Breast epithelium (tissue), 4 donors: Measurements from ENCODE around the gene RASA3. TPM values are rescaled to one million over a fixed set of nuclear protein-coding genes. Genes with fewer than 3 reads are reported as not detected.

Experiments
- DNase-seq, 2 donors: peaks; one replicate each; pipeline ENCODE4 v3.0.0-alpha.2; 2019; ENCODE audit warnings: low spot score in 2 of 2
- H3K27ac ChIP-seq, 2 donors: fragments of 200-600 bp; sonication (generic) in 1 of 2; one replicate each; pipeline ENCODE4 v1.5.1; 2016 to 2019; ENCODE audit warnings: mild to moderate bottlenecking in 1 of 2
- H3K27me3 ChIP-seq, 2 donors: fragments of 200-600 bp; sonication (generic) in 1 of 2; one replicate each; pipeline versions ENCODE4 v1.5.1 to v1.6.0; 2017 to 2019; ENCODE audit warnings: control low read depth in 1 of 2, mild to moderate bottlenecking in 1 of 2
- H3K36me3 ChIP-seq: fragments of 200-600 bp; one replicate; pipeline ENCODE4 v1.5.1; 2019
- H3K4me1 ChIP-seq, 2 donors: fragments of 200-600 bp; sonication (generic); one replicate each; pipeline ENCODE4 v1.5.1; 2016 to 2019; ENCODE audit warnings: control low read depth in 1 of 2
- H3K4me3 ChIP-seq, 3 donors: fragments of 200-600 bp; sonication (generic); 1 replicate in 2 of 3; 2 replicates in 1 of 3; pipeline ENCODE4 v1.5.1; 2016 to 2019; ENCODE audit warnings: mild to moderate bottlenecking in 3 of 3, moderate library complexity in 2 of 3
- H3K9me3 ChIP-seq, 2 donors: fragments of 200-600 bp; sonication (generic) in 1 of 2; one replicate each; pipeline ENCODE4 v1.5.1; 2016 to 2019; ENCODE audit warnings: control low read depth in 1 of 2
- CTCF ChIP-seq, 3 donors: fragments of 450-650 bp; IDR thresholded peaks; one replicate each; pipeline ENCODE4 v1.5.1; 2016 to 2017; ENCODE audit warnings: antibody characterized with exemption in 3 of 3, mild to moderate bottlenecking in 3 of 3, moderate library complexity in 3 of 3
- POLR2A ChIP-seq: fragments of 450-650 bp; IDR thresholded peaks from one replicate; pipeline ENCODE4 v1.6.1; 2016; ENCODE audit warnings: antibody characterized with exemption, mild to moderate bottlenecking, moderate library complexity
- POLR2AphosphoS5 ChIP-seq, 3 donors: sonication (generic); formaldehyde crosslinking; IDR thresholded peaks; one replicate each; pipeline ENCODE4 v1.6.1; 2017; ENCODE audit warnings: antibody characterized with exemption in 3 of 3
- intact Hi-C: fragments of 100-400 bp; cut with DNase I; formaldehyde crosslinking; loops from one replicate; pipeline ENCODE4 v1.15.1; 2023; ENCODE audit warnings: low total_unique reads
- total RNA-seq, 3 donors: library from RNA; depleted of rRNA; stranded (reverse); fragments of >200 nt; gene quantifications; one replicate each; pipeline ENCODE4 v1.1.0, GENCODE V29; 2016

Gene RASA3
- total RNA-seq, 3 donors from 2014 or later, result 14.2 to 54.9 (median 31.5) TPM

GRCh38 chr13:114018461-114019055 is 113.9 kb downstream of the RASA3 start:
- intact Hi-C loops, result loop anchor here (5.0 kb wide), 1 partner anchor 106 kb away; no protein-coding TSS in a partner anchor
- no peaks in the 10 kb centered on the region for H3K4me1 ChIP-seq
- no peaks in the 10 kb centered on the region for H3K27me3 ChIP-seq
- no peaks in the 10 kb centered on the region for H3K9me3 ChIP-seq
- H3K36me3 ChIP-seq, result no peaks in the 10 kb centered on the region
- H3K4me3 ChIP-seq, result no peak overlapping the region
- no peak for DNase-seq
- TF ChIP-seq POLR2A, result no peak
- no peak overlapping the region for H3K27ac ChIP-seq

- intact Hi-C loops, result loop anchor here (5.0 kb wide), 1 partner anchor 106 kb away; no protein-coding TSS in a partner anchor
- no peaks in the 10 kb centered on the region for H3K9me3 ChIP-seq
- no peaks in the 10 kb centered on the region for H3K4me1 ChIP-seq
- no peak overlapping the region for H3K27ac ChIP-seq
- H3K36me3 ChIP-seq, result no peaks in the 10 kb centered on the region
- H3K4me3 ChIP-seq, result no peak overlapping the region
- H3K27me3 ChIP-seq, result no peaks in the 10 kb centered on the region
- DNase-seq, result no peak
- TF ChIP-seq POLR2AphosphoS5 (IDR thresholded peaks at IDR 0.05), result no peak
- no peak for TF ChIP-seq POLR2A
- no peak for TF ChIP-seq CTCF (IDR thresholded peaks at IDR 0.05)
Observed at GRCh38 chr13:114017966-114018365, 114.5 kb downstream of the RASA3 start.

GRCh38 chr13:114017028-114017630 is 115.3 kb downstream of the RASA3 start:
- Histone ChIP-seq H3K27ac (no peak overlapping the region), H3K27me3 (no peaks in the 10 kb centered on the region), H3K4me1 (no peaks in the 10 kb centered on the region), H3K4me3 (no peak overlapping the region), H3K36me3 (no peaks in the 10 kb centered on the region), H3K9me3 (no peaks in the 10 kb centered on the region)
- no peak for DNase-seq
- intact Hi-C loops, result loop anchor here (5.0 kb wide), 1 partner anchor 105 kb away; no protein-coding TSS in a partner anchor
- TF ChIP-seq CTCF (IDR thresholded peaks at IDR 0.05), result no peak

- intact Hi-C loops, result loop anchor here (5.0 kb wide), 1 partner anchor 104 kb away; no protein-coding TSS in a partner anchor
- no peaks in the 10 kb centered on the region for H3K36me3 ChIP-seq
- H3K9me3 ChIP-seq, result no peaks in the 10 kb centered on the region
- H3K4me3 ChIP-seq, result no peak overlapping the region
- no peaks in the 10 kb centered on the region for H3K4me1 ChIP-seq
- TF ChIP-seq CTCF (IDR thresholded peaks at IDR 0.05) (no peak), POLR2AphosphoS5 (IDR thresholded peaks at IDR 0.05) (no peak)
- peak overlapping the region in 1 of 2 donors; percentile 87 for H3K27ac ChIP-seq
- H3K27me3 ChIP-seq, result no peaks in the 10 kb centered on the region
- DNase-seq, result no peak
Observed at GRCh38 chr13:114016321-114017027, 115.9 kb downstream of the RASA3 start.

- H3K27ac ChIP-seq, result peak overlapping the region in 1 of 2 donors; percentile 87
- H3K36me3 ChIP-seq, result no peaks in the 10 kb centered on the region
- H3K9me3 ChIP-seq, result no peaks in the 10 kb centered on the region
- TF ChIP-seq POLR2AphosphoS5 (IDR thresholded peaks at IDR 0.05), result no peak
- no peak for TF ChIP-seq POLR2A
- TF ChIP-seq CTCF (IDR thresholded peaks at IDR 0.05), result no peak
- no peaks in the 10 kb centered on the region for H3K27me3 ChIP-seq
- DNase-seq, result no peak
- H3K4me3 ChIP-seq, result peak overlapping the region in 1 of 3 donors; percentile 39
- no peaks in the 10 kb centered on the region for H3K4me1 ChIP-seq
- intact Hi-C loops, result loop anchor here (5.0 kb wide), 1 partner anchor 104 kb away; no protein-coding TSS in a partner anchor
Observed at GRCh38 chr13:114015969-114016295, 116.5 kb downstream of the RASA3 start.
